Right atrium auricular region (tissue), 2 donors: ENCODE measurements around the gene FMNL2. TPM values are rescaled to one million over a fixed set of nuclear protein-coding genes. Genes with fewer than 3 reads are reported as not detected.

Experiments
- DNase-seq: peaks from one replicate; pipeline ENCODE4 v3.0.0-alpha.2; 2019; ENCODE audit warnings: low spot score
- H3K27ac ChIP-seq, 2 donors: fragments of 200-600 bp; sonication (generic); 1 replicate in 1 of 2; 2 replicates in 1 of 2; pipeline ENCODE4 v1.5.1; 2016 to 2019
- H3K27me3 ChIP-seq, 2 donors: fragments of 200-600 bp; sonication (generic); one replicate each; pipeline versions ENCODE4 v1.5.1 to v1.6.0; 2017 to 2019
- H3K36me3 ChIP-seq: fragments of 200-600 bp; sonication (generic); one replicate; pipeline ENCODE4 v1.5.1; 2016
- H3K4me1 ChIP-seq, 2 donors: fragments of 200-600 bp; sonication (generic); one replicate each; pipeline versions ENCODE4 v1.5.1 to v1.6.0; 2017 to 2019
- H3K4me3 ChIP-seq, 2 donors: fragments of 200-600 bp; sonication (generic); 1 replicate in 1 of 2; 2 replicates in 1 of 2; pipeline ENCODE4 v1.5.1; 2017 to 2019; ENCODE audit warnings: mild to moderate bottlenecking in 1 of 2, moderate library complexity in 1 of 2
- H3K9me3 ChIP-seq, 2 donors: fragments of 200-600 bp; sonication (generic); one replicate each; pipeline ENCODE4 v1.5.1; 2019
- CTCF ChIP-seq, 2 donors: fragments of 200-600 bp; sonication (generic); IDR thresholded peaks; one replicate each; pipeline ENCODE4 v1.5.1; 2019; ENCODE audit warnings: antibody characterized with exemption in 2 of 2
- total RNA-seq, 2 donors: library from RNA; depleted of rRNA; stranded (reverse); fragments of >200 nt; gene quantifications; one replicate each; pipeline ENCODE4 v1.1.0, GENCODE V29; 2016

The FMNL2 gene
- total RNA-seq, 2 donors from 2014 or later, result 6.0 to 11.5 TPM

GRCh38 chr2:152441961-152442360 lies 107.0 kb downstream of the FMNL2 start:
- Histone ChIP-seq H3K27me3 (no peaks in the 10 kb centered on the region), H3K27ac (no peak overlapping the region), H3K4me3 (no peak overlapping the region), H3K36me3 (no peaks in the 10 kb centered on the region), H3K9me3 (no peaks in the 10 kb centered on the region), H3K4me1 (peaks cover 0 to 23% of the 10 kb centered on the region in 2 donors)
- TF ChIP-seq CTCF (IDR thresholded peaks at IDR 0.05), result no peak
- no peak for DNase-seq

GRCh38 chr2:152443771-152444170 lies 108.8 kb downstream of the FMNL2 start:
- H3K4me1 ChIP-seq, result peaks cover 0 to 23% of the 10 kb centered on the region in 2 donors
- H3K9me3 ChIP-seq, result no peaks in the 10 kb centered on the region
- H3K36me3 ChIP-seq, result no peaks in the 10 kb centered on the region
- TF ChIP-seq CTCF (IDR thresholded peaks at IDR 0.05), result no peak
- no peak overlapping the region for H3K27ac ChIP-seq
- DNase-seq, result no peak
- no peaks in the 10 kb centered on the region for H3K27me3 ChIP-seq
- no peak overlapping the region for H3K4me3 ChIP-seq

- H3K4me3 ChIP-seq, result no peak overlapping the region
Measured at GRCh38 chr2:152444448-152444847, 109.5 kb downstream of the FMNL2 start.

GRCh38 chr2:152445375-152445774 lies 110.4 kb downstream of the FMNL2 start:
- Histone ChIP-seq H3K4me1 (peaks cover 0 to 23% of the 10 kb centered on the region in 2 donors), H3K4me3 (no peak overlapping the region), H3K9me3 (no peaks in the 10 kb centered on the region), H3K27ac (peak overlapping the region; percentile 36 to 55), H3K36me3 (no peaks in the 10 kb centered on the region), H3K27me3 (no peaks in the 10 kb centered on the region)
- TF ChIP-seq CTCF (IDR thresholded peaks at IDR 0.05), result no peak
- no peak for DNase-seq

More at GRCh38 chr2:152444448-152444847, 109.5 kb downstream of the FMNL2 start:
- no peaks in the 10 kb centered on the region for H3K36me3 ChIP-seq
- H3K27me3 ChIP-seq, result no peaks in the 10 kb centered on the region
- H3K4me1 ChIP-seq, result peaks cover 0 to 23% of the 10 kb centered on the region in 2 donors
- H3K9me3 ChIP-seq, result no peaks in the 10 kb centered on the region
- H3K27ac ChIP-seq, result peak overlapping the region in 1 of 2 donors; percentile 2
- no peak for TF ChIP-seq CTCF (IDR thresholded peaks at IDR 0.05)
- DNase-seq, result no peak

- Histone ChIP-seq H3K36me3 (no peaks in the 10 kb centered on the region), H3K27ac (peak overlapping the region; percentile 36 to 55), H3K4me1 (peaks cover 0 to 23% of the 10 kb centered on the region in 2 donors), H3K4me3 (no peak overlapping the region), H3K27me3 (no peaks in the 10 kb centered on the region), H3K9me3 (no peaks in the 10 kb centered on the region)
- DNase-seq, result no peak
- TF ChIP-seq CTCF (IDR thresholded peaks at IDR 0.05), result no peak
Measured at GRCh38 chr2:152445791-152446201, 110.8 kb downstream of the FMNL2 start.

GRCh38 chr2:152446213-152446612 lies 111.2 kb downstream of the FMNL2 start:
- Histone ChIP-seq H3K4me1 (peaks cover 0 to 23% of the 10 kb centered on the region in 2 donors), H3K27ac (peak overlapping the region in 1 of 2 donors; percentile 55), H3K27me3 (no peaks in the 10 kb centered on the region), H3K9me3 (no peaks in the 10 kb centered on the region), H3K4me3 (no peak overlapping the region), H3K36me3 (no peaks in the 10 kb centered on the region)
- TF ChIP-seq CTCF (IDR thresholded peaks at IDR 0.05), result no peak
- DNase-seq, result no peak
